Fibroblast of skin of left quadriceps (primary cell): Measurements from ENCODE around the gene ZNF512.
A peak's percentile ranks its signal among the peaks of the same experiment; 100 is the strongest.
"Not testable (repeated sequence)": the region's sequence is repeated elsewhere in the genome, so short reads cannot be mapped to it uniquely, and the experiment has no call there.

Experiments used
- DNase-seq, 2 experiments: peaks; one replicate each; pipeline ENCODE4 v3.0.0-alpha.2; 2013; ENCODE audit warnings: low read depth in 2 of 2

ZNF512 gene

DNA sequence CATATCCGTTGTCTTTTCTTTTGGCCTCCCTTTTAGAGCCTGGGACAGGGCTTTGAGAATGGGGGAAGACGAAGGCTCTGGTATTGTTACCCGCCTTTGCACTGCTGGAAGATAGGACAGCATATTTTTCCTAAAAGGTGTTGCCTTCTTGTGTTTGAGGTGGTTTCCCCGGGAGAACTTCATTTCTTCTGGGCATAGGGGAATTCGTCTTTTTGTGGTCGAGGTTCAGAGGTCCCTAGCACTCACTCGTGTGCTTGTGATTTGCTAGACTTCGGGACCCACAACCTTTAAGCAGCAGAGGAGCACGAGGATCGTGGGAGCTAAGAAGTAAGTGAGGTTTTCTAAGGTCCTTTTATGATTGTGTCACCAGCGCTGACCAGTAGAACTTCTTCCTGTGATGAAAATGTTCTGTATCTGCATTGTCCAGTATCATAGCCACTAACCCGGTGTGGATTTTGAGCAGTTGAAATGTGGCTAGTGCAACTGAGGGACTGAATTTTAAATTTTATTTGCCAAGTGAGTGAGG lies 611 bp downstream of the ZNF512 start:
- DNase-seq: no peak

GRCh38 chr2:27584597-27584996 lies 1.8 kb downstream of the ZNF512 start:
- no peak for DNase-seq

- DNase-seq: no peak
These were observed 4.2 kb downstream of the ZNF512 start for GRCh38 chr2:27587025-27587424.

- no peak for DNase-seq
These were observed 5.5 kb downstream of the ZNF512 start for GRCh38 chr2:27588308-27588707.

DNA sequence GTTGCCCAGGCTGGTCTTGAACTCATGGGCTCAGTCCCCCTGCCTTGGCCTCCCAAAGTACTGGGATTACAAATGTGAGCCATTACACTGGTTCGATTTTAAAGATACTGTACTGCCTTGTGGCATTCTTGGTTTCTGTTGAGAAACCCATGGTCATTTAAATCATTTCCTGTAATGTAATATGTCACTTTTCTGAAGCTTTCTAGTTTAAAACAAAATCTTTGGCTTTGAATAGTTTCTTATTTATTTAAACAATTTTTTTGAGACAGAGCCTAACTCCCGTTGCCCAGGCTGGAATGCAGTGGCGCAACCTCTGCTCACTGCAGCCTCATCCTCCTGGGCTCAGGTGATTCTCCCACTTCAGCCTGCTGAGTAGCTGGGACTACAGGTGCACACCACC lies 8.9 kb downstream of the ZNF512 start:
- no peak for DNase-seq

- DNase-seq: no peak
These were observed 10.4 kb downstream of the ZNF512 start for GRCh38 chr2:27593240-27593639.

DNA sequence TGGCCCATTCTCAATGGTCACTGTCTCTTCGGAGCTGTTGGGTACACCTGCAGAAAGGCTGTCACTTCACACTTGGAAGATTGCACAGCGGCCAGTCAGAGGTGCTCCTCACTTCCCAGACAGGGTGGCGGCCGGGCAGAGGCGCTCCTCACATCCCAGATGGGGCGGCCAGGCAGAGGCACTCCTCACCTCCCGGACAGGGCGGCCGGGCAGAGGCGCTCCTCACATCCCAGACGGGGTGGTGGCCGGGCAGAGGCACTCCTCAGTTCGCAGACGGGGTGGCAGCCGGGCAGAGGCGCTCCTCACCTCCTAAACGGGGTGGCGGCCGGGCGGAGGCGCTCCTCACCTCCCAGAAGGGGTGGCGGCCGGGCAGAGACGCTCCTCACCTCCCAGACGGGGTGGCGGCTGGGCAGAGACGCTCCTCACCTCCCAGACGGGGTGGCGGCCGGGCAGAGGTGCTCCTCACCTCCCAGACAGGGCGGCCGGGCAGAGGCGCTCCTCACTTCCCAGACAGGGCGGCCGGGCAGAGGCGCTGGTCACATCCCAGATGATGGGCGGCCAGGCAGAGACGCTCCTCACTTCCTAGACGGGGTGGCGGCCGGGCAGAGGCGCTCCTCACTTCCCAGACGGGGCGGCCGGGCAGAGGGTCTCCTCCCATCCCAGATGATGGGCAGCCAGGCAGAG lies 11.3 kb downstream of the ZNF512 start:
- DNase-seq: not testable (repeated sequence)

GRCh38 chr2:27595412-27595811 lies 12.6 kb downstream of the ZNF512 start:
- DNase-seq: not testable (repeated sequence)

DNA sequence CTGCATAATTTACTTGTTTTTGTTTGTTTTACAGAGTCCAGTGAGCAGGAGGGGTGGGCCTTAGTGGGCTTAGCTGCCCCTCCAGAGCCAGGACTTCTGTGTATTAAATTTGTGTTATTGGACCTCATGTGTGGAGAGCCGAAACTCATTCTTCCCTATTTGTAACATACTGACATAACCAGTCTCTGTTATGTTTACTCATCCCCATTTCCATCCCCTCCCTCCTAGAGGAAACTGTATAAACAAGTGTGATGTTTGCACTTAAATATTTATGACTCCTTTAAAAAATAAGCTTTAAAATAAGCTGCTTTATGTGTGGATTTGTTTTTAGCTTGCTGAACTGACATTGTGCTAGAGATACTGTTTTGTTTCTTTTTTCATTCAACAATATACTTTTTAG lies 13.8 kb downstream of the ZNF512 start:
- no peak for DNase-seq

DNA sequence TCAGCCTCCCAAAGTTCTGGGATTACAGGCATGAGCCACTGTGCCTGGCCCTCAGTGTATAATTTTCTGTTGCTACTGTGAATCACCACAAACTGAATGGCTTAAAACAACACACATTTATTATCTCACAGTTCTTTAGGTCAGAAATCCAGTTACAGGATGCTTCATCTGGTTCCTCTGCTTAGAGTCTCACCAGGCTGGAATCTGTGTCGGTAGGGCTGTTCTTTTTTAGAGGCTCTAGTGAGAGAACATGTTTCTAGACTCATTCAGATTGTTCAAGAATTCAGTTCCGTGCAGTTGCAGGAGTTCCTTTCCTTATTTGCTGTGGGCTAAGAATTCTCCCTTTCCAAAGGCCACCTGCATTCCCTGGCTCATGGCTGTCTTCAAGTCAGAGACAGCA lies 23.8 kb downstream of the ZNF512 start:
- no peak for DNase-seq

DNA sequence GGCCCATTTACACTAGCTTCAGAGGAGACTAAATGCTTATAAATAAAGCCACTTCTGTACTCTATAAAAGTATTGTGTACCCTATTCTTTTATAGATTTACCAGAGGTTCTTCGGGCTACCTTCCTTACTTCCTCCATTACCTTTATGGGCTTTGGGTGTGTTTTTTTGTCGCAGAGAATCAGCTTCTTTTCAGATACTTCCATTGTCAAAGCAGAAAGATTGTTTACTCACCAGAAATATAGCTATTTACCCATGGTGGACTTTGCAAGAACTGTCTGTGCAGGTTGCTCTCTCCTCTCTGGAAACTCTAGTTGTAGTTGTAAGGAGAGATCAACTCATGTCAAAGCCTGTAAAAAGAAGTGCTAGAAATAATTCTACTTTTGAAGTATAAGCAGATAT lies 31.1 kb downstream of the ZNF512 start:
- DNase-seq: no peak

DNA sequence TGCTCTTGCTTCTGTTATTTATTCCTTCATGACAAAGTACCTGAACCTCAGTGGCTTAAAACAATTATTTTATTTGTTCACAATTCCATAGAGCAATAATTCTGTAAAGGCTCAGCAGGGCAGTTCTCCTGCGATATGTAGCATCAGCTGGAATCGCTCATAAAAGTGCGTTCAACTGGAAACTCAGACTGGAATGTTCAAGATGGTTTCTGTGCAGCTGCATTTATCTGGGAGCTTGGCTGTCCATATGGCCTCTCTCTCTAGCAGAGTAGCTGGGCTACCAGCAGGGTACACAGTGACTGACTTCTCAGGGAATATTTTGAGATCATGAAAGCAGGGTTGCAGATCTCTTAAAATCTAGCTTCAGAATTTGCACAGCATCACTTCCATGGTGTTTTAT lies 32.5 kb downstream of the ZNF512 start:
- no peak for DNase-seq

DNA sequence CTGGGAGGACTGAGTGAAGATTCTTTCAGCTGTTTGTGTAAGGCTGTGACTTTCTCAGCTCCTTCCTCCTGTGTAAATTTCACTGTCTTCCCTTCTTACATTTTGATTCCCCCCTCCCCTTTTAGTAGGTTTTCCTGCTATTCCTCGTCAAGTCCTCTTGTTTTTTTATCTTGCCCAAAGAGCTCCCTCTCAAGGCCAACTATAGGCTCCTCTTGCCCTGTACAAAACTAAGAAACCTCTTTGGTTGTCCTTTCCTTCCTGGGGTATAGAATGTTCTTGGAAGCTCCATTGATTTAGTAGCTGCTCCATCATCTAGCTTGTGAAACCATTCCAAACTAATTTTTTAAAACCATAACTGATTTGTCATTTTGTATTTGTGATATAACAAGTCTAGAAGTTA lies 38.7 kb downstream of the ZNF512 start:
- DNase-seq: no peak

DNA sequence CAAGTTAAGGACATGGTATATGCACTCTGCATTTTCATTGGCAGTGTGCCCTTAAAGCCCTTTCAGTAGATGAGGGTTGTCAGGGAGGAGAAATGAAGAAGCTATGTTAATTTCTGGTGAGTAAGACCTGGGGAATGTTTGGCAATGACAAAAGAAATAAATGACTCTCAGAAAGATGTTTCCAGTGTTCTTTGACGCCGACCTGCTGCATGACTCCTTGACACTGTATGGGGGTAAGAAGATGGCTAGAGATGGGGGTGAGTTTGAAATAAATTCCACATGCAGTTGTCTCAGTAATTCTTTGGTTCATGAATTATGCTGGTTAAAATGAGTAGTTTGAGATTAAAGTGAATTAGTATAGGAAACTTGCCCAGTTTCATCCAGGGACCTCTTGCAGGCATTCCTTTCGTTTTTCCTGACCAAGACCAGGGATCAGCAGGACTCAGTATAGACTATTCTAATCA lies 40.1 kb downstream of the ZNF512 start:
- DNase-seq: peak; percentile 77 to 78

DNA sequence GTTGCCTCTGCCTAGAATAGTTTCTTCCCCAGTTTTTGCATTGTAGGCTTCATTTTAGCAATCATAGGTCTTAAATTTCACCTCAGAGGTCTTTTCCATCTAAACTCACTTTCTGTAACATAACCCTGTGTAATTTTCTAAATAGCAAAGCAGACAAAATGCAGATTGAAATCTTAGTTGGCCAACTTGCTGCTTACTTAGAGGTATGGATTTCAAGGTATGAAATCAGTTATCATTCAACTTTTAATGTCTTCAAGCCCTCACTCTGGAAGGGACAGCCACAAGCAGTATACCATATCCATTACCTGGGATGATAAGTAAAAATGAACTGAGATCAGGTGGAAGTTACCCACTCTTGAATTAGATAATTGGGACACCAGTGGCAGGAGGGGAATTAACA lies 42.1 kb downstream of the ZNF512 start:
- no peak for DNase-seq

DNA sequence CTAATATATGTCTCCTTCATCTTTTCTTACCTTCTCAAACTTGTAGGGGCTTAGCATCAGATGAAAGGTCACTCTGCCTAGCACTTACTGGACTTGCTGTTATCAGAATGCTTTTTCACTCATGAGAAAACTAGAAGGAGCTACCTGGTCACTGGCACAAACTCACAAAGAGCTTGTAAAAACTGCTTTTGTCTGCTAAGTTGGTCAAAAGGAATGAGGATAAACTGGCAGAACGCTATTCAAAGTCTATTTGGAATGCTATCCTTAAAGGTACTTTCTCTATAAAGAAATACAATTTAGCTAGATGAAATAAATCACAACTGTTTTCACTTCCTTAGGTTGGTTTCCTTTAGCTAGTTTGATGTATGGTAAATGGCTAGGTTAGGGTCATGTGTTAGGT lies 43.5 kb downstream of the ZNF512 start:
- DNase-seq: not testable (repeated sequence)

DNA sequence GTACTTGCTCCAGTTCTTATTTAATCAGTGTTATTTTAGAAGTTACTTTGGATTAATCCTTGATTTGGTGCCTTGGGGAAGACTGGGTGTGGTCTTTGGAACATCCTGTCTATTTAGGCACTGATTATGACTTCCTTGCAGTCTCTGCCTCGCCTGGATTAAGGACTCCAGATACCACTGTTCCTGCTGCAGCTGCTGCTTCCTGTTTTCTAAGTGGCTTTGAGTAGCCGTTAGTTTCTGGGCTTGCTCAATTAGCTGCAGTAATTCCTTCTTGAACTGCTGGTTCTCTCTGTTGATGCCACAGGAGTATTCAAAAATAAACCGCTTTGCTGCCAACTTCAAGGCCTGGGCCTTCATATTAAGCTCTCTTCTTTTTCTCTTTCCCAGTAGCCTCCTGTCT lies 44.1 kb downstream of the ZNF512 start:
- not testable (repeated sequence) for DNase-seq

DNA sequence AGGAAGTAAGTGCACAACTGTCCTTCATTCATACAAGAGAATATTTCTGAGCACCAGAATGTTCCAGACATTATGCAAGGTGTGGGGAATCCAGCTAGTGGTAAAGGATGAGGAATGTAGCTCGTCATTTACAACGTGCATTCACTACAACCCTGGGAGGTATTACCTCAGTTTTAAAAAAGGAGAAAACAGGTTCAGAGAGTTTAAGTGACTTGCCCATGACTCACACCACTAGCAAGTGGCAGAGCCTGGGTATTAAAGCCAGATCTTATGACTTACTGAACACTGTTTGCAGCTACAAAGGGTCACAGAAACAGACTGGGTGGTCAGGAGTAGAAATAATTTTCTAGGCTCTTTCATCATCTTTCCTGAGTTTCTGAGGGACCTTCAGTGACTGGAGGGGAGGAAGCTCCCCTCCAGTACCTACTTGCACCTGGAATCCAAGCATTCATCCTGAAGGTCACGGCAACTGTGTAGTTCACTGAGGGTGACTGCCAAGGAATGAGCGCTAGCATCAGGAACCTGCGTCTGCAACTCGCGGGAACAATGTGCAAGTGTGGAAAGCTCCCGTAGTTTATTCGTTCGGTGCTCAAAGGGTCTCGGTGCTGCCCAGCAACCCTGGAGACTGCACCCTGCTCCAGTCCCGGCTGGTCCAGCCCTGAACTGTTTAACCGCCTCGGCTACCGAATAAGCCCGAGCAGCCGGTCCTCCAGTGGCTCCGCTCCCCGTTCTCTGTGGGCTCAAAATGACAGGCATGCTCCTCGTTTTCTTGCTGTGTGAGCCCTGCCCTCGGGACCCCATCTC lies 45.3 kb downstream of the ZNF512 start:
- peak; percentile 47 to 51 for DNase-seq

- DNase-seq: peak; percentile 77 to 78
These were observed 46.2 kb downstream of the ZNF512 start, which contains the start of the genes CCDC121 and GPN1 for GRCh38 chr2:27628767-27629709. Gene CCDC121 (minus strand): TSS chr2:27629012. CDS start chr2:27627799, 1,213 bp downstream. Gene GPN1 (plus strand): TSS chr2:27629050. CDS start chr2:27629059, 9 bp downstream.

GRCh38 chr2:27630257-27630656 lies 47.4 kb downstream of the ZNF512 start:
- not testable (repeated sequence) for DNase-seq

- no peak for DNase-seq
These were observed 51.4 kb downstream of the ZNF512 start for GRCh38 chr2:27634291-27634690.

DNA sequence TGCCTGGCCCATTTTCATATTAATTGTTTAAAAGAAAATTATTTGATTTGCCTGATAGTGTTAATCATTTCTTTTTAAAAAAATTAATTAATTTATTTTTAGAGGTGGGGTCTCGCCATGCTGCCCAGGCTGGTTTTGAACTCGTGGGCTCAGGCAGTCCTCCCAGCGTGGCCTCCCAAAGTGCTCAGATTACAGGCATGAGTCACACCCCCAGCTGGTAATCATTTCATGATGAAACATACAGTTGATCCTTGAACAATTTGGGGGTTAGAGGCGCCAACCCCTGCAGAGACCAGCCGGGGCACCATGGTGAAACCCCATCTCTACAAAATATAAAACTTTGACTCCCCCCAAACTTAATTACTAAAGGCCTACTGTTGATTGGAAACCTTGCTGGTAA lies 53.9 kb downstream of the ZNF512 start:
- DNase-seq: no peak
